ENCODE data around the gene CT45A7. TPM values are rescaled to one million over a fixed set of nuclear protein-coding genes. Genes with fewer than 3 reads are reported as not detected.
"Not testable (repeated sequence)": the region's sequence is repeated elsewhere in the genome, so short reads cannot be mapped to it uniquely, and the experiment has no call there.

CT45A7 gene
- not detected in 2 replicates for total RNA-seq (2014; rRNA removed; shearing (Covaris generic))

GRCh38 chrX:135837180-135837579, at the start of gene CT45A7:
Gene CT45A7 (minus strand): TSS chrX:135837280. CDS start chrX:135833533, 3,747 bp downstream.
- H3K36me3 ChIP-seq; DNase-seq; H3K9me3 ChIP-seq (replicated peaks); H3K27ac ChIP-seq; H3K4me1 ChIP-seq; H3K27me3 ChIP-seq; H3K4me3 ChIP-seq: not testable (repeated sequence)

- DNase-seq; H3K36me3 ChIP-seq; H3K9me3 ChIP-seq (replicated peaks); H3K27me3 ChIP-seq; H3K27ac ChIP-seq; H3K4me1 ChIP-seq; H3K4me3 ChIP-seq: not testable (repeated sequence)
Observed at GRCh38 chrX:135882741-135883140, 45.7 kb upstream of the CT45A7 start.

GRCh38 chrX:135871712-135872111, 34.6 kb upstream of the CT45A7 start, which contains the start of gene CT45A9:
Gene CT45A9 (minus strand): TSS chrX:135871812. CDS start chrX:135868061, 3,751 bp downstream.
- not testable (repeated sequence) for H3K27ac ChIP-seq; H3K27me3 ChIP-seq; H3K9me3 ChIP-seq (replicated peaks); H3K36me3 ChIP-seq; DNase-seq; H3K4me1 ChIP-seq; H3K4me3 ChIP-seq

- H3K4me1 ChIP-seq; H3K36me3 ChIP-seq; H3K9me3 ChIP-seq (replicated peaks); H3K4me3 ChIP-seq; H3K27ac ChIP-seq; H3K27me3 ChIP-seq; DNase-seq: not testable (repeated sequence)
Observed at GRCh38 chrX:135854438-135854837, 17.4 kb upstream of the CT45A7 start, which contains the start of gene CT45A8. Gene CT45A8 (minus strand): TSS chrX:135854538. CDS start chrX:135850783, 3,755 bp downstream.

- H3K4me3 ChIP-seq; H3K9me3 ChIP-seq (replicated peaks); H3K4me1 ChIP-seq; H3K27me3 ChIP-seq; H3K36me3 ChIP-seq; H3K27ac ChIP-seq; DNase-seq: not testable (repeated sequence)
Observed at GRCh38 chrX:135819912-135820311, 17.2 kb downstream of the CT45A7 start, which contains the start of gene CT45A2. Gene CT45A2 (minus strand): TSS chrX:135820012. CDS start chrX:135816265, 3,747 bp downstream.

GRCh38 chrX:135802687-135803086, 34.4 kb downstream of the CT45A7 start, which contains the start of gene CT45A6:
Gene CT45A6 (minus strand): TSS chrX:135802787. CDS start chrX:135798993, 3,794 bp downstream.
- H3K4me3 ChIP-seq = not testable (repeated sequence)

GRCh38 chrX:135785403-135785802, 51.7 kb downstream of the CT45A7 start, which contains the start of gene CT45A5:
Gene CT45A5 (minus strand): TSS chrX:135785503. CDS start chrX:135781729, 3,774 bp downstream.
- H3K9me3 ChIP-seq (replicated peaks); H3K36me3 ChIP-seq; DNase-seq; H3K4me3 ChIP-seq; H3K27ac ChIP-seq; H3K4me1 ChIP-seq; H3K27me3 ChIP-seq: not testable (repeated sequence)

More at GRCh38 chrX:135802687-135803086, 34.4 kb downstream of the CT45A7 start, which contains the start of gene CT45A6:
- not testable (repeated sequence) for H3K27me3 ChIP-seq; H3K4me1 ChIP-seq; H3K27ac ChIP-seq; H3K36me3 ChIP-seq; DNase-seq; H3K9me3 ChIP-seq (replicated peaks)

Other genes with a start within 250 kb of the CT45A7 start
- gene CT45A1, start 123.6 kb downstream of the CT45A7 start, total RNA-seq (2014; rRNA removed; shearing (Covaris generic)) = not detected in 2 replicates
- gene CT45A3, start 69.1 kb downstream of the CT45A7 start, total RNA-seq (2014; rRNA removed; shearing (Covaris generic)) = not detected in 2 replicates
- not detected in 2 replicates for gene CT45A5, start 51.8 kb downstream of the CT45A7 start, total RNA-seq (2014; rRNA removed; shearing (Covaris generic))
- gene CT45A6, start 34.5 kb downstream of the CT45A7 start, total RNA-seq (2014; rRNA removed; shearing (Covaris generic)) = not detected in 2 replicates
- gene CT45A2, start 17.3 kb downstream of the CT45A7 start, total RNA-seq (2014; rRNA removed; shearing (Covaris generic)) = not detected in 2 replicates
- gene CT45A8, start 17.3 kb upstream of the CT45A7 start, total RNA-seq (2014; rRNA removed; shearing (Covaris generic)) = not detected in 2 replicates
- not detected in 2 replicates for gene CT45A9, start 34.5 kb upstream of the CT45A7 start, total RNA-seq (2014; rRNA removed; shearing (Covaris generic))
- gene CT45A10, start 56.2 kb upstream of the CT45A7 start, total RNA-seq (2014; rRNA removed; shearing (Covaris generic)) = not detected in 2 replicates
- 0.08 TPM in 1 of 2 replicates, not detected in the other for gene SAGE1, start 56.4 kb upstream of the CT45A7 start, total RNA-seq (2014; rRNA removed; shearing (Covaris generic))
- 22.7 and 24.2 TPM in 2 replicates for gene MMGT1, start 136.7 kb upstream of the CT45A7 start, total RNA-seq (2014; rRNA removed; shearing (Covaris generic))
- gene SLC9A6, start 148.2 kb upstream of the CT45A7 start, total RNA-seq (2014; rRNA removed; shearing (Covaris generic)) = 13.5 and 15.8 TPM in 2 replicates